ENCODE results near the gene KRTAP10-9. TPM values are rescaled to one million over a fixed set of nuclear protein-coding genes. Genes with fewer than 3 reads are reported as not detected.

The KRTAP10-9 gene
- total RNA-seq, 2 donors from 2014 or later, result not detected

- no peaks in the 10 kb centered on the region for H3K4me1 ChIP-seq (ENCODE audit: control insufficient read depth, insufficient read depth, low read length)
- DNase-seq, result peak; percentile 57
- H3K4me3 ChIP-seq (ENCODE audit: low read length), result no peak within 1 kb of the TSS
- Mint-ChIP-seq H3K4me3 (no peak within 1 kb of the TSS), H3K27ac (no peak within 1 kb of the TSS), H3K9me3 (peaks cover 5% of the 10 kb centered on the region), H3K27me3 (ENCODE audit: insufficient read depth) (no peaks in the 10 kb centered on the region), H3K4me1 (peaks cover 9% of the 10 kb centered on the region), H3K36me3 (ENCODE audit: low read depth) (no peaks in the 10 kb centered on the region)
- 93% methylated on average over 19 to 33 of the region's 33 CpGs for WGBS, 2 experiments (ENCODE audit: insufficient coverage in 1 of 2, insufficient read length in 1 of 2)
- H3K36me3 ChIP-seq (ENCODE audit: control insufficient read depth, insufficient read depth, low read length), result no peaks in the 10 kb centered on the region
- no peak within 1 kb of the TSS for H3K9ac ChIP-seq (ENCODE audit: extremely low read depth, low read length, poor library complexity, severe bottlenecking)
- no peaks in the 10 kb centered on the region for H3K27me3 ChIP-seq (ENCODE audit: control insufficient read depth, insufficient read depth, low read length, poor library complexity, severe bottlenecking)
- TF ChIP-seq CTCF (conservative IDR thresholded peaks at IDR 0.05), result no peak
- no peak within 1 kb of the TSS for H3K27ac ChIP-seq (ENCODE audit: low read depth, low read length)
- no peaks in the 10 kb centered on the region for H3K9me3 ChIP-seq (ENCODE audit: control insufficient read depth, low read length)
Measured at GRCh38 chr21:44592446-44593311, 34.2 kb upstream of the KRTAP10-9 start, which contains the start of gene KRTAP10-6. KRTAP10-6 (minus strand) TSS chr21:44592505; CDS start chr21:44592484, 21 bp downstream.

- no peak overlapping the region for H3K27ac Mint-ChIP-seq
- no peaks in the 10 kb centered on the region for H3K27me3 ChIP-seq (ENCODE audit: control insufficient read depth, insufficient read depth, low read length, poor library complexity, severe bottlenecking)
- H3K9ac ChIP-seq (ENCODE audit: extremely low read depth, low read length, poor library complexity, severe bottlenecking), result no peak overlapping the region
- DNase-seq, result peak; percentile 58
- H3K27me3 Mint-ChIP-seq (ENCODE audit: insufficient read depth), result no peaks in the 10 kb centered on the region
- H3K9me3 ChIP-seq (ENCODE audit: control insufficient read depth, low read length), result peaks cover 10% of the 10 kb centered on the region
- no peaks in the 10 kb centered on the region for H3K4me1 ChIP-seq (ENCODE audit: control insufficient read depth, insufficient read depth, low read length)
- TF ChIP-seq CTCF (conservative IDR thresholded peaks at IDR 0.05), result no peak
- no peaks in the 10 kb centered on the region for H3K36me3 ChIP-seq (ENCODE audit: control insufficient read depth, insufficient read depth, low read length)
- no peaks in the 10 kb centered on the region for H3K9me3 Mint-ChIP-seq
- H3K36me3 Mint-ChIP-seq (ENCODE audit: low read depth), result no peaks in the 10 kb centered on the region
- 84 to 90% methylated on average over 17 to 20 of the region's 20 CpGs for WGBS, 2 experiments (ENCODE audit: insufficient coverage in 1 of 2, insufficient read length in 1 of 2)
- H3K4me3 ChIP-seq (ENCODE audit: low read length), result no peak overlapping the region
- no peak overlapping the region for H3K27ac ChIP-seq (ENCODE audit: low read depth, low read length)
- H3K4me3 Mint-ChIP-seq, result no peak overlapping the region
- H3K4me1 Mint-ChIP-seq, result peaks cover 13% of the 10 kb centered on the region
Measured at GRCh38 chr21:44593598-44594405, 33.1 kb upstream of the KRTAP10-9 start.

GRCh38 chr21:44594406-44594916 is 32.4 kb upstream of the KRTAP10-9 start:
- Mint-ChIP-seq H3K27me3 (ENCODE audit: insufficient read depth) (no peaks in the 10 kb centered on the region), H3K4me3 (no peak overlapping the region), H3K36me3 (ENCODE audit: low read depth) (no peaks in the 10 kb centered on the region), H3K9me3 (no peaks in the 10 kb centered on the region), H3K4me1 (peaks cover 13% of the 10 kb centered on the region), H3K27ac (no peak overlapping the region)
- no peak for DNase-seq
- 84 to 86% methylated on average over 7 to 12 of the region's 12 CpGs for WGBS, 2 experiments (ENCODE audit: insufficient coverage in 1 of 2, insufficient read length in 1 of 2)
- peaks cover 13% of the 10 kb centered on the region for H3K9me3 ChIP-seq (ENCODE audit: control insufficient read depth, low read length)
- H3K27ac ChIP-seq (ENCODE audit: low read depth, low read length), result no peak overlapping the region
- H3K27me3 ChIP-seq (ENCODE audit: control insufficient read depth, insufficient read depth, low read length, poor library complexity, severe bottlenecking), result no peaks in the 10 kb centered on the region
- no peak overlapping the region for H3K9ac ChIP-seq (ENCODE audit: extremely low read depth, low read length, poor library complexity, severe bottlenecking)
- no peaks in the 10 kb centered on the region for H3K36me3 ChIP-seq (ENCODE audit: control insufficient read depth, insufficient read depth, low read length)
- TF ChIP-seq CTCF (conservative IDR thresholded peaks at IDR 0.05), result no peak
- no peak overlapping the region for H3K4me3 ChIP-seq (ENCODE audit: low read length)
- no peaks in the 10 kb centered on the region for H3K4me1 ChIP-seq (ENCODE audit: control insufficient read depth, insufficient read depth, low read length)

Data from endodermal cell (in vitro differentiated cells).